GM12892 (cell line): Measurements from ENCODE around the gene ATP5ME.

Source experiments
- POLR2AphosphoS5 ChIP-seq: IDR thresholded peaks from 2 replicates; pipeline ENCODE4 v1.6.1; 2011; ENCODE audit warnings: low read depth, low read length, control low read depth
- TAF1 ChIP-seq: IDR thresholded peaks from 2 replicates; pipeline ENCODE4 v1.6.1; 2011; ENCODE audit warnings: low read depth, mild to moderate bottlenecking, control low read depth, low read length, borderline replicate concordance

GRCh38 chr4:654503-654845 is 19.6 kb downstream of the ATP5ME start:
- TF ChIP-seq POLR2AphosphoS5 (no peak), TAF1 (no peak)
